ENCODE measurements around the gene CD244. TPM values are rescaled to one million over a fixed set of nuclear protein-coding genes. Genes with fewer than 3 reads are reported as not detected.

CD244 gene
- polyA plus RNA-seq, 1 donor from 2014 or later, result not detected

GRCh38 chr1:160838888-160839287 is 23.8 kb downstream of the CD244 start:
- H3K4me3 ChIP-seq (ENCODE audit: low read length), result no peak overlapping the region
- H3K79me2 ChIP-seq (replicated peaks; ENCODE audit: insufficient read depth, low read length), result no peaks in the 10 kb centered on the region
- H3K9me2 ChIP-seq (ENCODE audit: insufficient read depth, low read length), result no peaks in the 10 kb centered on the region
- no peaks in the 10 kb centered on the region for H4K20me1 ChIP-seq (ENCODE audit: insufficient read depth)
- H3K27ac ChIP-seq (ENCODE audit: low read length), result no peak overlapping the region
- TF ChIP-seq EP300 (conservative IDR thresholded peaks at IDR 0.05; ENCODE audit: poor library complexity, severe bottlenecking) (no peak), MXI1 (conservative IDR thresholded peaks at IDR 0.05; ENCODE audit: poor library complexity, severe bottlenecking) (no peak), SMC3 (conservative IDR thresholded peaks at IDR 0.05; ENCODE audit: poor library complexity) (no peak), CTCF (IDR thresholded peaks at IDR 0.05; ENCODE audit: poor library complexity, severe bottlenecking) (no peak), POLR2AphosphoS5 (IDR thresholded peaks at IDR 0.05) (no peak)
- H3K4me2 ChIP-seq (ENCODE audit: low read length), result no peak overlapping the region
- H3K9ac ChIP-seq (ENCODE audit: low read length), result no peak overlapping the region
- no peaks in the 10 kb centered on the region for H3K36me3 ChIP-seq (ENCODE audit: insufficient read depth, low read length)
- no peaks in the 10 kb centered on the region for H3F3A ChIP-seq (ENCODE audit: insufficient read depth, low read length, poor library complexity, severe bottlenecking)
- H2AFZ ChIP-seq (ENCODE audit: low read depth, low read length), result no peak overlapping the region
- no peaks in the 10 kb centered on the region for H3K27me3 ChIP-seq (ENCODE audit: insufficient read depth, low read depth, low read length)
- H3K9me3 ChIP-seq (ENCODE audit: low read length), result no peaks in the 10 kb centered on the region

GRCh38 chr1:160837558-160838205 is 25.0 kb downstream of the CD244 start:
- no peak overlapping the region for H3K9ac ChIP-seq (ENCODE audit: low read length)
- TF ChIP-seq POLR2AphosphoS5 (IDR thresholded peaks at IDR 0.05), result no peak
- no peak for TF ChIP-seq REST (IDR thresholded peaks at IDR 0.05; ENCODE audit: borderline replicate concordance)
- no peak for TF ChIP-seq EZH2 (IDR thresholded peaks at IDR 0.05; ENCODE audit: borderline replicate concordance, insufficient read depth, low read length, poor library complexity, severe bottlenecking)
- no peak for TF ChIP-seq MXI1 (conservative IDR thresholded peaks at IDR 0.05; ENCODE audit: poor library complexity, severe bottlenecking)
- no peak for TF ChIP-seq EP300 (conservative IDR thresholded peaks at IDR 0.05; ENCODE audit: poor library complexity, severe bottlenecking)
- TF ChIP-seq TAF1 (IDR thresholded peaks at IDR 0.05; ENCODE audit: low read depth), result no peak
- TF ChIP-seq CTCF (IDR thresholded peaks at IDR 0.05; ENCODE audit: poor library complexity, severe bottlenecking), result no peak
- TF ChIP-seq RAD21 (conservative IDR thresholded peaks at IDR 0.05), result no peak
- TF ChIP-seq SMC3 (conservative IDR thresholded peaks at IDR 0.05; ENCODE audit: poor library complexity), result no peak
- H4K20me1 ChIP-seq (ENCODE audit: insufficient read depth), result no peaks in the 10 kb centered on the region
- H3K4me2 ChIP-seq (ENCODE audit: low read length), result no peak overlapping the region
- no peaks in the 10 kb centered on the region for H3K27me3 ChIP-seq (ENCODE audit: insufficient read depth, low read depth, low read length)
- no peak overlapping the region for H3K27ac ChIP-seq (ENCODE audit: low read length)
- H3K4me3 ChIP-seq (ENCODE audit: low read length), result no peak overlapping the region
- no peaks in the 10 kb centered on the region for H3K79me2 ChIP-seq (replicated peaks; ENCODE audit: insufficient read depth, low read length)
- no peaks in the 10 kb centered on the region for H3K9me2 ChIP-seq (ENCODE audit: insufficient read depth, low read length)
- no peaks in the 10 kb centered on the region for H3K36me3 ChIP-seq (ENCODE audit: insufficient read depth, low read length)
- no peak overlapping the region for H2AFZ ChIP-seq (ENCODE audit: low read depth, low read length)
- no peaks in the 10 kb centered on the region for H3K9me3 ChIP-seq (ENCODE audit: low read length)
- H3F3A ChIP-seq (ENCODE audit: insufficient read depth, low read length, poor library complexity, severe bottlenecking), result no peaks in the 10 kb centered on the region

Data from neural cell (in vitro differentiated cells).